Liver (tissue), 3 donors: ENCODE measurements around the gene MED26.

Experiments used
- GABPA ChIP-seq, 2 donors: IDR thresholded peaks in 1 of 2; conservative IDR thresholded peaks in 1 of 2; 2 replicates each; pipeline ENCODE4 v1.6.1; 2016; ENCODE audit warnings: antibody characterized with exemption in 2 of 2, mild to moderate bottlenecking in 1 of 2, moderate library complexity in 1 of 2
- HNF4A ChIP-seq, 2 donors: conservative IDR thresholded peaks; 2 replicates each; pipeline ENCODE4 v1.6.1; 2016; ENCODE audit warnings: antibody characterized with exemption in 2 of 2, mild to moderate bottlenecking in 2 of 2
- HNF4G ChIP-seq: IDR thresholded peaks from 2 replicates; pipeline ENCODE4 v1.6.1; 2016; ENCODE audit warnings: antibody characterized with exemption
- JUND ChIP-seq, 2 donors: IDR thresholded peaks; 2 replicates each; pipeline ENCODE4 v1.6.1; 2016; ENCODE audit warnings: antibody characterized with exemption in 2 of 2
- RAD21 ChIP-seq, 2 donors: IDR thresholded peaks; 2 replicates each; pipeline ENCODE4 v1.6.1; 2016; ENCODE audit warnings: antibody characterized with exemption in 2 of 2, mild to moderate bottlenecking in 2 of 2
- RXRA ChIP-seq, 2 donors: IDR thresholded peaks; 2 replicates each; pipeline ENCODE4 v1.6.1; 2017 to 2018; ENCODE audit warnings: antibody characterized with exemption in 2 of 2, mild to moderate bottlenecking in 1 of 2
- SP1 ChIP-seq: IDR thresholded peaks from 2 replicates; pipeline ENCODE4 v1.6.1; 2018; ENCODE audit warnings: antibody characterized with exemption, mild to moderate bottlenecking
- TAF1 ChIP-seq: conservative IDR thresholded peaks from 2 replicates; pipeline ENCODE4 v1.6.1; 2016; ENCODE audit warnings: antibody characterized with exemption, mild to moderate bottlenecking
- TF ChIP-seq, protein P1 (sequence below): fragments of 150-350 bp; IDR thresholded peaks from 2 replicates; pipeline ENCODE4 v1.5.1; 2017; ENCODE audit warnings: improper control_type of control experiment, low read depth, low read length; ENCODE audit not compliant: missing input control
- TF ChIP-seq, protein P2 (sequence below): IDR thresholded peaks from 2 replicates; pipeline ENCODE4 v1.6.1; 2016; ENCODE audit warnings: antibody characterized with exemption
- TF ChIP-seq, protein P3 (sequence below): IDR thresholded peaks from 2 replicates; pipeline ENCODE4 v1.6.1; 2016; ENCODE audit warnings: antibody characterized with exemption, mild to moderate bottlenecking
- TF ChIP-seq, protein P4 (sequence below): IDR thresholded peaks from 2 replicates; pipeline ENCODE4 v1.6.1; 2016; ENCODE audit warnings: antibody characterized with exemption
- TF ChIP-seq, protein P5 (sequence below): IDR thresholded peaks from 2 replicates; pipeline ENCODE4 v1.6.1; 2016; ENCODE audit warnings: antibody characterized with exemption
- donor health status: healthy.
- donor health status: healthy.

DNA sequence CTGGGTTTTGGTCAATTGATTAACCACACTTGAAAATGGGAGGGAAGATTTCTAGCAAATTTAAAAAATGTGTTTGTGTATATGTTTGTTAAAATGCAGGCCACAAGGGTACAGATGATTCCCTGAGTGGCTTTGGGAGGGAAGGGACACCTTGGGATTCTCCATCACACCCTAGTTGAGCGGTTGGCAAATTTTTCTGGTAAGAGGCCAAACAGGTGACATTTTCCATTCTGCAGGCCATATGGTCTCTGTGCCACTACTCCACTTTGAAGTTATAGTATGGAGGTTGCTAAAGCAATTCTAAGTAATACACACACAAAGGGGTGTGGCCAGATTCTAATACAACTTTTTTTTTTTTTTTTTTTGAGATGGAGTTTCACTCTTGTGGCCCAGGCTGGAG lies 12.9 kb upstream of the MED26 start:
- TF ChIP-seq RAD21 (IDR thresholded peaks at IDR 0.05) (no peak), RXRA (IDR thresholded peaks at IDR 0.05) (no peak), TAF1 (no peak), JUND (IDR thresholded peaks at IDR 0.05) (no peak), HNF4A (conservative IDR thresholded peaks at IDR 0.05) (no peak), SP1 (no peak), GABPA (IDR thresholded peaks at IDR 0.05 in 1 of 2, conservative IDR thresholded peaks at IDR 0.05 in 1 of 2) (no peak), HNF4G (no peak)
- TF ChIP-seq, protein P1, sequence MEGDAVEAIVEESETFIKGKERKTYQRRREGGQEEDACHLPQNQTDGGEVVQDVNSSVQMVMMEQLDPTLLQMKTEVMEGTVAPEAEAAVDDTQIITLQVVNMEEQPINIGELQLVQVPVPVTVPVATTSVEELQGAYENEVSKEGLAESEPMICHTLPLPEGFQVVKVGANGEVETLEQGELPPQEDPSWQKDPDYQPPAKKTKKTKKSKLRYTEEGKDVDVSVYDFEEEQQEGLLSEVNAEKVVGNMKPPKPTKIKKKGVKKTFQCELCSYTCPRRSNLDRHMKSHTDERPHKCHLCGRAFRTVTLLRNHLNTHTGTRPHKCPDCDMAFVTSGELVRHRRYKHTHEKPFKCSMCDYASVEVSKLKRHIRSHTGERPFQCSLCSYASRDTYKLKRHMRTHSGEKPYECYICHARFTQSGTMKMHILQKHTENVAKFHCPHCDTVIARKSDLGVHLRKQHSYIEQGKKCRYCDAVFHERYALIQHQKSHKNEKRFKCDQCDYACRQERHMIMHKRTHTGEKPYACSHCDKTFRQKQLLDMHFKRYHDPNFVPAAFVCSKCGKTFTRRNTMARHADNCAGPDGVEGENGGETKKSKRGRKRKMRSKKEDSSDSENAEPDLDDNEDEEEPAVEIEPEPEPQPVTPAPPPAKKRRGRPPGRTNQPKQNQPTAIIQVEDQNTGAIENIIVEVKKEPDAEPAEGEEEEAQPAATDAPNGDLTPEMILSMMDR = no peak
- TF ChIP-seq, protein P2, sequence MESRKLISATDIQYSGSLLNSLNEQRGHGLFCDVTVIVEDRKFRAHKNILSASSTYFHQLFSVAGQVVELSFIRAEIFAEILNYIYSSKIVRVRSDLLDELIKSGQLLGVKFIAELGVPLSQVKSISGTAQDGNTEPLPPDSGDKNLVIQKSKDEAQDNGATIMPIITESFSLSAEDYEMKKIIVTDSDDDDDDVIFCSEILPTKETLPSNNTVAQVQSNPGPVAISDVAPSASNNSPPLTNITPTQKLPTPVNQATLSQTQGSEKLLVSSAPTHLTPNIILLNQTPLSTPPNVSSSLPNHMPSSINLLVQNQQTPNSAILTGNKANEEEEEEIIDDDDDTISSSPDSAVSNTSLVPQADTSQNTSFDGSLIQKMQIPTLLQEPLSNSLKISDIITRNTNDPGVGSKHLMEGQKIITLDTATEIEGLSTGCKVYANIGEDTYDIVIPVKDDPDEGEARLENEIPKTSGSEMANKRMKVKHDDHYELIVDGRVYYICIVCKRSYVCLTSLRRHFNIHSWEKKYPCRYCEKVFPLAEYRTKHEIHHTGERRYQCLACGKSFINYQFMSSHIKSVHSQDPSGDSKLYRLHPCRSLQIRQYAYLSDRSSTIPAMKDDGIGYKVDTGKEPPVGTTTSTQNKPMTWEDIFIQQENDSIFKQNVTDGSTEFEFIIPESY = no peak
- TF ChIP-seq, protein P3, sequence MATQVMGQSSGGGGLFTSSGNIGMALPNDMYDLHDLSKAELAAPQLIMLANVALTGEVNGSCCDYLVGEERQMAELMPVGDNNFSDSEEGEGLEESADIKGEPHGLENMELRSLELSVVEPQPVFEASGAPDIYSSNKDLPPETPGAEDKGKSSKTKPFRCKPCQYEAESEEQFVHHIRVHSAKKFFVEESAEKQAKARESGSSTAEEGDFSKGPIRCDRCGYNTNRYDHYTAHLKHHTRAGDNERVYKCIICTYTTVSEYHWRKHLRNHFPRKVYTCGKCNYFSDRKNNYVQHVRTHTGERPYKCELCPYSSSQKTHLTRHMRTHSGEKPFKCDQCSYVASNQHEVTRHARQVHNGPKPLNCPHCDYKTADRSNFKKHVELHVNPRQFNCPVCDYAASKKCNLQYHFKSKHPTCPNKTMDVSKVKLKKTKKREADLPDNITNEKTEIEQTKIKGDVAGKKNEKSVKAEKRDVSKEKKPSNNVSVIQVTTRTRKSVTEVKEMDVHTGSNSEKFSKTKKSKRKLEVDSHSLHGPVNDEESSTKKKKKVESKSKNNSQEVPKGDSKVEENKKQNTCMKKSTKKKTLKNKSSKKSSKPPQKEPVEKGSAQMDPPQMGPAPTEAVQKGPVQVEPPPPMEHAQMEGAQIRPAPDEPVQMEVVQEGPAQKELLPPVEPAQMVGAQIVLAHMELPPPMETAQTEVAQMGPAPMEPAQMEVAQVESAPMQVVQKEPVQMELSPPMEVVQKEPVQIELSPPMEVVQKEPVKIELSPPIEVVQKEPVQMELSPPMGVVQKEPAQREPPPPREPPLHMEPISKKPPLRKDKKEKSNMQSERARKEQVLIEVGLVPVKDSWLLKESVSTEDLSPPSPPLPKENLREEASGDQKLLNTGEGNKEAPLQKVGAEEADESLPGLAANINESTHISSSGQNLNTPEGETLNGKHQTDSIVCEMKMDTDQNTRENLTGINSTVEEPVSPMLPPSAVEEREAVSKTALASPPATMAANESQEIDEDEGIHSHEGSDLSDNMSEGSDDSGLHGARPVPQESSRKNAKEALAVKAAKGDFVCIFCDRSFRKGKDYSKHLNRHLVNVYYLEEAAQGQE = no peak
- TF ChIP-seq, protein P4, sequence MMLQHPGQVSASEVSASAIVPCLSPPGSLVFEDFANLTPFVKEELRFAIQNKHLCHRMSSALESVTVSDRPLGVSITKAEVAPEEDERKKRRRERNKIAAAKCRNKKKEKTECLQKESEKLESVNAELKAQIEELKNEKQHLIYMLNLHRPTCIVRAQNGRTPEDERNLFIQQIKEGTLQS = no peak
- TF ChIP-seq, protein P5, sequence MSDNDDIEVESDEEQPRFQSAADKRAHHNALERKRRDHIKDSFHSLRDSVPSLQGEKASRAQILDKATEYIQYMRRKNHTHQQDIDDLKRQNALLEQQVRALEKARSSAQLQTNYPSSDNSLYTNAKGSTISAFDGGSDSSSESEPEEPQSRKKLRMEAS = no peak
